D721Med (cell line): Measurements from ENCODE around the gene NEDD9.

Source experiments
- DNase-seq: peaks from one replicate; pipeline ENCODE4 v3.0.0; 2011; ENCODE audit warnings: low spot score; ENCODE audit not compliant: insufficient read length
- FAIRE-seq: peaks from 2 replicates; lab custom pipeline; 2011; peaks lifted over from hg19 to GRCh38; lab: Jason Lieb, UNC
- CTCF ChIP-seq: IDR thresholded peaks from 2 replicates; pipeline ENCODE4 v1.5.1; 2012; ENCODE audit warnings: mild to moderate bottlenecking, control low read depth; ENCODE audit not compliant: insufficient read depth; ENCODE audit errors: missing control alignments

The NEDD9 gene

GRCh38 chr6:11228935-11229654 lies 3.4 kb downstream of the NEDD9 start:
- DNase-seq = no peak
- FAIRE-seq = no peak
- TF ChIP-seq CTCF = no peak

- TF ChIP-seq CTCF = no peak
- no peak for FAIRE-seq
- no peak for DNase-seq
Observed at GRCh38 chr6:11227698-11228097, 4.8 kb downstream of the NEDD9 start.

GRCh38 chr6:11226005-11226404 lies 6.5 kb downstream of the NEDD9 start:
- FAIRE-seq (no peak), DNase-seq (no peak)
- no peak for TF ChIP-seq CTCF

- DNase-seq = no peak
- FAIRE-seq = no peak
- no peak for TF ChIP-seq CTCF
Observed at GRCh38 chr6:11224966-11225463, 7.5 kb downstream of the NEDD9 start.

GRCh38 chr6:11224252-11224965 lies 8.1 kb downstream of the NEDD9 start:
- no peak for DNase-seq
- FAIRE-seq = no peak
- no peak for TF ChIP-seq CTCF

- FAIRE-seq (no peak), DNase-seq (no peak)
- no peak for TF ChIP-seq CTCF
Observed at GRCh38 chr6:11223286-11223864, 9.1 kb downstream of the NEDD9 start.
